Endothelial cell of umbilical vein (primary cell): ENCODE results near the gene DGLUCY. TPM values are rescaled to one million over a fixed set of nuclear protein-coding genes. Genes with fewer than 3 reads are reported as not detected.

Source experiments
- BruUV-seq: library from RNA; stranded (reverse); fragments of 400-500 nt; replicated peaks from 2 replicates; lab custom pipeline; 2021; lab: Mats Ljungman, UMichigan
- CTCF ChIA-PET: fragments of 300-600, 350-600 bp; sonication (Branson Sonifier 250); formaldehyde crosslinking; loops from one replicate; lab custom pipeline; 2021; ENCODE audit warnings: antibody characterized with exemption, inconsistent platforms; lab: Charles Lee
- POLR2A ChIA-PET: fragments of 300-600, 350-600 bp; sonication (Branson Sonifier 250); formaldehyde crosslinking; loops from one replicate; lab custom pipeline; 2021; ENCODE audit warnings: antibody characterized with exemption, inconsistent platforms; lab: Charles Lee
- DNase-seq: peaks from one replicate; pipeline ENCODE4 v3.0.0-alpha.2; 2011; ENCODE audit warnings: low read depth, low spot score
- FAIRE-seq: peaks from 2 replicates; lab custom pipeline; 2011; peaks lifted over from hg19 to GRCh38; lab: Jason Lieb, UNC
- H2AFZ ChIP-seq: 2 replicates; pipeline ENCODE4 v1.6.0; 2012; ENCODE audit warnings: low read depth, low read length, control low read depth, inconsistent platforms
- H3K27ac ChIP-seq: 2 replicates; pipeline ENCODE4 v1.5.1; 2011; ENCODE audit warnings: low read depth, mild to moderate bottlenecking, control low read depth, low read length, moderate library complexity; ENCODE audit not compliant: insufficient read depth
- H3K27me3 ChIP-seq, 2 experiments: 2 replicates each; pipeline versions ENCODE4 v1.6.0 to v1.6.1; 2011; ENCODE audit warnings: low read length in 2 of 2, mixed read lengths in 1 of 2; ENCODE audit not compliant: control insufficient read depth in 2 of 2, insufficient read depth in 2 of 2
- H3K36me3 ChIP-seq, 2 experiments: 2 replicates in 1 of 2; 3 replicates in 1 of 2; pipeline ENCODE4 v1.5.1; 2011; ENCODE audit warnings: low read length in 2 of 2, mild to moderate bottlenecking in 1 of 2, moderate library complexity in 1 of 2; ENCODE audit not compliant: control insufficient read depth in 2 of 2, insufficient read depth in 2 of 2; ENCODE audit errors: extremely low read depth in 1 of 2
- H3K4me1 ChIP-seq: 3 replicates; pipeline ENCODE4 v1.5.1; 2011; ENCODE audit warnings: mild to moderate bottlenecking, low read length; ENCODE audit not compliant: control insufficient read depth, insufficient read depth; ENCODE audit errors: extremely low read depth
- H3K4me2 ChIP-seq: 2 replicates; pipeline ENCODE4 v1.6.1; 2011; ENCODE audit warnings: low read length, control low read depth, mixed read lengths; ENCODE audit not compliant: insufficient read depth
- H3K4me3 ChIP-seq, 3 experiments: fragments of 200-600 bp in 1 of 3; sonication (generic), shearing (Covaris generic) in 1 of 3; replicated peaks in 1 of 3; 2 replicates each; pipeline ENCODE4 v1.5.1; 2011 to 2016; ENCODE audit warnings: control low read depth in 3 of 3, low read length in 3 of 3, mild to moderate bottlenecking in 2 of 3, inconsistent platforms in 1 of 3, low read depth in 1 of 3, moderate library complexity in 1 of 3; ENCODE audit not compliant: insufficient read depth in 1 of 3
- H3K79me2 ChIP-seq: 2 replicates; pipeline ENCODE4 v1.6.0; 2012; ENCODE audit warnings: low read length, inconsistent platforms; ENCODE audit not compliant: control insufficient read depth, insufficient read depth
- H3K9ac ChIP-seq: replicated peaks from 2 replicates; pipeline ENCODE3; 2011; ENCODE audit warnings: low read length, control low read depth; ENCODE audit not compliant: insufficient read depth; ENCODE audit errors: extremely low read depth
- H3K9me1 ChIP-seq: replicated peaks from 3 replicates; pipeline ENCODE4 v1.6.0; 2011; ENCODE audit warnings: mild to moderate bottlenecking, low read length; ENCODE audit not compliant: control insufficient read depth, insufficient read depth; ENCODE audit errors: extremely low read depth
- H3K9me3 ChIP-seq: replicated peaks from 2 replicates; pipeline ENCODE4 v1.5.1; 2012; ENCODE audit warnings: low read length, inconsistent platforms; ENCODE audit not compliant: control insufficient read depth, insufficient read depth
- H4K20me1 ChIP-seq: replicated peaks from 2 replicates; pipeline ENCODE3; 2011; ENCODE audit warnings: mild to moderate bottlenecking, low read length; ENCODE audit not compliant: control insufficient read depth, insufficient read depth; ENCODE audit errors: extremely low read depth
- CTCF ChIP-seq, 2 donors: IDR thresholded peaks; 1 replicate in 1 of 2; 2 replicates in 1 of 2; pipeline ENCODE4 v1.5.1; 2011; ENCODE audit warnings: low read length in 2 of 2, mild to moderate bottlenecking in 2 of 2, moderate library complexity in 2 of 2, control low read depth in 1 of 2, inconsistent platforms in 1 of 2, low read depth in 1 of 2; ENCODE audit not compliant: insufficient read depth in 1 of 2; ENCODE audit errors: extremely low read depth in 1 of 2
- EZH2 ChIP-seq: IDR thresholded peaks from 2 replicates; pipeline ENCODE4 v1.6.1; 2012; ENCODE audit warnings: borderline replicate concordance, low read depth, mild to moderate bottlenecking, moderate library complexity, low read length, inconsistent platforms; ENCODE audit not compliant: severe bottlenecking
- FOS ChIP-seq: IDR thresholded peaks from 2 replicates; pipeline ENCODE4 v1.6.1; 2011; ENCODE audit warnings: mild to moderate bottlenecking, low read length, moderate library complexity, borderline replicate concordance; ENCODE audit not compliant: insufficient read depth
- GATA2 ChIP-seq: IDR thresholded peaks from 2 replicates; pipeline ENCODE4 v1.7.0; 2011; ENCODE audit warnings: low read depth, mild to moderate bottlenecking, moderate library complexity, mixed read lengths, low read length; ENCODE audit not compliant: insufficient read length, insufficient read depth
- JUN ChIP-seq: IDR thresholded peaks from 2 replicates; pipeline ENCODE4 v1.6.1; 2011; ENCODE audit warnings: borderline replicate concordance, low read depth; ENCODE audit not compliant: insufficient read length, insufficient read depth
- MAX ChIP-seq: IDR thresholded peaks from 2 replicates; pipeline ENCODE4 v1.6.1; 2011; ENCODE audit not compliant: insufficient read depth, insufficient read length
- MYC ChIP-seq: IDR thresholded peaks from one replicate; pipeline ENCODE4 v1.6.1; 2011; ENCODE audit warnings: mild to moderate bottlenecking, low read depth, low read length
- POLR2A ChIP-seq: IDR thresholded peaks from 2 replicates; pipeline ENCODE4 v1.6.1; 2012; ENCODE audit warnings: low read depth, mild to moderate bottlenecking, control low read depth, low read length
- POLR2AphosphoS5 ChIP-seq: IDR thresholded peaks from 2 replicates; pipeline ENCODE4 v1.6.1; 2012; ENCODE audit warnings: low read depth, mild to moderate bottlenecking, control low read depth, low read length, moderate library complexity; ENCODE audit not compliant: insufficient read depth
- dilution Hi-C: fragments of 300-500 bp; cut with MboI; formaldehyde crosslinking; loops from one replicate; pipeline ENCODE4 v1.15.0; 2019; ENCODE audit warnings: low sequenced_read_pairs; ENCODE audit not compliant: extremely low pct_ligation_motif_present
- intact Hi-C: fragments of 100-400 bp; cut with micrococcal nuclease; formaldehyde crosslinking; loops from one replicate; pipeline ENCODE4 v1.10.0; 2022
- polyA plus RNA-seq, 4 experiments: library from polyadenylated mRNA; depleted of rRNA in 3 of 4; stranded (reverse) in 3 of 4; unstranded in 1 of 4; fragments of >200 nt; gene quantifications; 2 replicates each; pipeline versions ENCODE4 v1.2.1 to v1.2.3, GENCODE V29; 2011 to 2012; ENCODE audit warnings: missing spikeins in 1 of 4
- total RNA-seq: library from RNA; stranded (reverse); gene quantifications from 2 replicates; pipeline ENCODE4 v1.2.3, GENCODE V29; 2021

DGLUCY gene
- total and polyA plus RNA-seq, 2 donors (not counting 3 experiments of a cell fraction or from before 2014, with no cell fraction given) = 40.9 to 65.6 TPM

GRCh38 chr14:91094772-91095171 is 19.1 kb upstream of the DGLUCY start:
- ChIA-PET CTCF (interaction anchor here (1.4 kb wide), 1 partner anchor 34 kb away, joined by 3 read pairs; the partner anchor contains the start of gene RPS6KA5), POLR2A (no interaction called here)
- no peaks in the 10 kb centered on the region for H3K79me2 ChIP-seq
- BruUV-seq = no TSS peak
- H4K20me1 ChIP-seq = no peaks in the 10 kb centered on the region
- no peak overlapping the region for H3K9ac ChIP-seq
- dilution Hi-C loops (no loop called here), intact Hi-C loops (no loop called here)
- no peak overlapping the region for H2AFZ ChIP-seq
- H3K9me1 ChIP-seq = no peaks in the 10 kb centered on the region
- TF ChIP-seq FOS = no peak
- no peak for TF ChIP-seq JUN
- TF ChIP-seq POLR2AphosphoS5 = no peak
- TF ChIP-seq POLR2A = no peak
- TF ChIP-seq EZH2 = no peak
- no peak for TF ChIP-seq CTCF (IDR thresholded peaks at IDR 0.05; ENCODE audit: extremely low read depth in 1 of 2, insufficient read depth in 1 of 2, low read depth in 1 of 2, low read length in 2 of 2)
- TF ChIP-seq GATA2 = no peak
- no peak for TF ChIP-seq MYC
- TF ChIP-seq MAX = no peak
- FAIRE-seq (no peak), DNase-seq (no peak)
- H3K27me3 ChIP-seq = no peaks in the 10 kb centered on the region
- H3K4me2 ChIP-seq = no peak overlapping the region
- H3K9me3 ChIP-seq = no peaks in the 10 kb centered on the region
- no peaks in the 10 kb centered on the region for H3K36me3 ChIP-seq
- H3K4me1 ChIP-seq = no peaks in the 10 kb centered on the region
- no peak overlapping the region for H3K4me3 ChIP-seq
- no peak overlapping the region for H3K27ac ChIP-seq
